ENCODE results near the gene PEX14.

- no peak for TF ChIP-seq EZH2phosphoT487 (conservative IDR thresholded peaks at IDR 0.05; ENCODE audit: low read length)
- TF ChIP-seq, protein P1, sequence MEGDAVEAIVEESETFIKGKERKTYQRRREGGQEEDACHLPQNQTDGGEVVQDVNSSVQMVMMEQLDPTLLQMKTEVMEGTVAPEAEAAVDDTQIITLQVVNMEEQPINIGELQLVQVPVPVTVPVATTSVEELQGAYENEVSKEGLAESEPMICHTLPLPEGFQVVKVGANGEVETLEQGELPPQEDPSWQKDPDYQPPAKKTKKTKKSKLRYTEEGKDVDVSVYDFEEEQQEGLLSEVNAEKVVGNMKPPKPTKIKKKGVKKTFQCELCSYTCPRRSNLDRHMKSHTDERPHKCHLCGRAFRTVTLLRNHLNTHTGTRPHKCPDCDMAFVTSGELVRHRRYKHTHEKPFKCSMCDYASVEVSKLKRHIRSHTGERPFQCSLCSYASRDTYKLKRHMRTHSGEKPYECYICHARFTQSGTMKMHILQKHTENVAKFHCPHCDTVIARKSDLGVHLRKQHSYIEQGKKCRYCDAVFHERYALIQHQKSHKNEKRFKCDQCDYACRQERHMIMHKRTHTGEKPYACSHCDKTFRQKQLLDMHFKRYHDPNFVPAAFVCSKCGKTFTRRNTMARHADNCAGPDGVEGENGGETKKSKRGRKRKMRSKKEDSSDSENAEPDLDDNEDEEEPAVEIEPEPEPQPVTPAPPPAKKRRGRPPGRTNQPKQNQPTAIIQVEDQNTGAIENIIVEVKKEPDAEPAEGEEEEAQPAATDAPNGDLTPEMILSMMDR (IDR thresholded peaks at IDR 0.05; ENCODE audit: insufficient read depth, low read length, poor library complexity, severe bottlenecking): no peak
These were observed 120.0 kb downstream of the PEX14 start for GRCh38 chr1:10594595-10595223.
